Cardiac muscle cell (in vitro differentiated cells and primary cell): ENCODE measurements around the gene ZNF821. TPM values are rescaled to one million over a fixed set of nuclear protein-coding genes. Genes with fewer than 3 reads are reported as not detected.
A peak's percentile ranks its signal among the peaks of the same experiment; 100 is the strongest.
"Not testable (repeated sequence)": the region's sequence is repeated elsewhere in the genome, so short reads cannot be mapped to it uniquely, and the experiment has no call there.

Source experiments
- DNase-seq, 2 donors: peaks; one replicate each; pipeline versions ENCODE4 v3.0.0 to v3.0.0-alpha.2; 2010 to 2017; ENCODE audit warnings: low read depth in 1 of 2, low spot score in 1 of 2
- H3K27ac ChIP-seq: fragments of 200-600 bp; sonication (generic); 2 replicates; pipeline ENCODE4 v1.5.1; 2016
- H3K27me3 ChIP-seq: fragments of 200-600 bp; sonication (generic); 2 replicates; pipeline ENCODE4 v1.6.0; 2016; ENCODE audit warnings: control low read depth
- H3K36me3 ChIP-seq: fragments of 200-600 bp; sonication (generic); 2 replicates; pipeline ENCODE4 v1.5.1; 2016; ENCODE audit warnings: control low read depth
- H3K4me1 ChIP-seq: fragments of 200-600 bp; sonication (generic); 2 replicates; pipeline ENCODE4 v1.8.1; 2017; ENCODE audit warnings: low read depth, mild to moderate bottlenecking, mixed run types
- H3K4me3 ChIP-seq: fragments of 200-600 bp; sonication (generic); 2 replicates; pipeline ENCODE4 v1.5.1; 2016; ENCODE audit warnings: mild to moderate bottlenecking
- H3K9me3 ChIP-seq: fragments of 200-600 bp; sonication (generic); 2 replicates; pipeline ENCODE4 v1.5.1; 2017; ENCODE audit warnings: low read depth, mild to moderate bottlenecking, control low read depth
- CTCF ChIP-seq: IDR thresholded peaks from 2 replicates; pipeline ENCODE4 v1.5.1; 2012; ENCODE audit warnings: low read depth, mild to moderate bottlenecking, low read length
- polyA plus RNA-seq: library from polyadenylated mRNA; unstranded; fragments of >200 nt; fragmentation: Nextera tagmentation; extraction: Ambion mirVana; gene quantifications from 2 replicates; pipeline ENCODE4 v1.2.1, GENCODE V29; 2016
- total RNA-seq: library from RNA; depleted of rRNA; stranded (reverse); fragments of >200 nt; gene quantifications from 2 replicates; pipeline ENCODE4 v1.2.3, GENCODE V29; 2016

The ZNF821 gene
- total and polyA plus RNA-seq, 2 experiments from 2014 or later = 19.6 to 24.9 TPM

- H3K9me3 ChIP-seq = no peaks in the 10 kb centered on the region
- H3K27me3 ChIP-seq = no peaks in the 10 kb centered on the region
- TF ChIP-seq CTCF = no peak
- H3K4me1 ChIP-seq = peaks cover 6% of the 10 kb centered on the region
- no peak overlapping the region for H3K4me3 ChIP-seq
- no peak for DNase-seq
- H3K36me3 ChIP-seq = no peaks in the 10 kb centered on the region
- no peak overlapping the region for H3K27ac ChIP-seq
These were observed 40.4 kb downstream of the ZNF821 start for GRCh38 chr16:71843572-71843971.

- Histone ChIP-seq H3K4me1 (no peaks in the 10 kb centered on the region), H3K27ac (no peak overlapping the region), H3K4me3 (no peak overlapping the region), H3K27me3 (no peaks in the 10 kb centered on the region), H3K36me3 (no peaks in the 10 kb centered on the region), H3K9me3 (no peaks in the 10 kb centered on the region)
- peak in 1 of 2 donors; percentile 18 for DNase-seq
- TF ChIP-seq CTCF = no peak
These were observed 43.9 kb downstream of the ZNF821 start for GRCh38 chr16:71840052-71840451.

- no peak for TF ChIP-seq CTCF
These were observed 46.8 kb downstream of the ZNF821 start for GRCh38 chr16:71837150-71837549.

GRCh38 chr16:71834291-71834690 lies 49.7 kb downstream of the ZNF821 start:
- Histone ChIP-seq H3K4me3 (no peak overlapping the region), H3K27me3 (no peaks in the 10 kb centered on the region), H3K9me3 (no peaks in the 10 kb centered on the region), H3K36me3 (no peaks in the 10 kb centered on the region), H3K27ac (no peak overlapping the region), H3K4me1 (no peaks in the 10 kb centered on the region)
- TF ChIP-seq CTCF = no peak
- DNase-seq = no peak

More at GRCh38 chr16:71837150-71837549, 46.8 kb downstream of the ZNF821 start:
- H3K4me3 ChIP-seq = no peak overlapping the region
- no peak overlapping the region for H3K27ac ChIP-seq
- no peaks in the 10 kb centered on the region for H3K36me3 ChIP-seq
- H3K27me3 ChIP-seq = no peaks in the 10 kb centered on the region
- H3K9me3 ChIP-seq = no peaks in the 10 kb centered on the region
- no peaks in the 10 kb centered on the region for H3K4me1 ChIP-seq
- DNase-seq = no peak

GRCh38 chr16:71832112-71832511 lies 51.9 kb downstream of the ZNF821 start:
- not testable (repeated sequence) for H3K4me3 ChIP-seq, H3K9me3 ChIP-seq, H3K36me3 ChIP-seq, DNase-seq, H3K27ac ChIP-seq, H3K4me1 ChIP-seq, H3K27me3 ChIP-seq

- H3K27ac ChIP-seq = not testable (repeated sequence)
These were observed 52.3 kb downstream of the ZNF821 start for GRCh38 chr16:71831698-71832097.

GRCh38 chr16:71830359-71830758 lies 53.6 kb downstream of the ZNF821 start:
- Histone ChIP-seq H3K9me3 (no peaks in the 10 kb centered on the region), H3K4me1 (no peaks in the 10 kb centered on the region), H3K4me3 (no peak overlapping the region), H3K36me3 (no peaks in the 10 kb centered on the region), H3K27me3 (peaks cover 4% of the 10 kb centered on the region), H3K27ac (no peak overlapping the region)
- no peak for TF ChIP-seq CTCF
- no peak for DNase-seq

More at GRCh38 chr16:71831698-71832097, 52.3 kb downstream of the ZNF821 start:
- not testable (repeated sequence) for H3K36me3 ChIP-seq, DNase-seq, H3K4me1 ChIP-seq, H3K27me3 ChIP-seq, H3K4me3 ChIP-seq, H3K9me3 ChIP-seq
